Endodermal cell (in vitro differentiated cells): ENCODE data around the gene MACROD2. TPM values are rescaled to one million over a fixed set of nuclear protein-coding genes. Genes with fewer than 3 reads are reported as not detected.

Experiments
- DNase-seq: peaks from one replicate; pipeline ENCODE4 v3.0.0-alpha.2; 2017
- H3K27ac ChIP-seq: 2 replicates; pipeline ENCODE4 v1.5.1; 2013; ENCODE audit warnings: mild to moderate bottlenecking, low read depth, low read length, moderate library complexity
- H3K27me3 ChIP-seq: 2 replicates; pipeline ENCODE4 v1.6.1; 2013; ENCODE audit warnings: mild to moderate bottlenecking, low read length, moderate library complexity; ENCODE audit not compliant: insufficient read depth, control insufficient read depth, poor library complexity, severe bottlenecking
- H3K36me3 ChIP-seq: 2 replicates; pipeline ENCODE4 v1.7.0; 2013; ENCODE audit warnings: mild to moderate bottlenecking, low read length, moderate library complexity; ENCODE audit not compliant: control insufficient read depth, insufficient read depth
- H3K4me1 ChIP-seq: one replicate; pipeline ENCODE4 v1.7.0; 2013; ENCODE audit warnings: low read length; ENCODE audit not compliant: control insufficient read depth, insufficient read depth
- H3K4me3 ChIP-seq: 2 replicates; pipeline ENCODE4 v1.5.1; 2013; ENCODE audit warnings: mild to moderate bottlenecking, low read length, moderate library complexity
- H3K9ac ChIP-seq: 2 replicates; pipeline ENCODE4 v1.6.1; 2013; ENCODE audit warnings: mild to moderate bottlenecking, low read length, moderate library complexity; ENCODE audit not compliant: poor library complexity, severe bottlenecking; ENCODE audit errors: extremely low read depth
- H3K9me3 ChIP-seq: 2 replicates; pipeline ENCODE4 v1.6.1; 2013; ENCODE audit warnings: mild to moderate bottlenecking, low read length, moderate library complexity; ENCODE audit not compliant: control insufficient read depth
- H3K27ac Mint-ChIP-seq: 2 replicates; pipeline ENCODE4 v1.8.0; 2020; ENCODE audit warnings: mixed read lengths
- H3K27me3 Mint-ChIP-seq: 2 replicates; pipeline ENCODE4 v1.8.0; 2021; ENCODE audit warnings: mild to moderate bottlenecking, mixed read lengths; ENCODE audit not compliant: insufficient read depth
- H3K36me3 Mint-ChIP-seq: 2 replicates; pipeline ENCODE4 v1.8.0; 2020; ENCODE audit warnings: low read depth, mixed read lengths
- H3K4me1 Mint-ChIP-seq: 2 replicates; pipeline ENCODE4 v1.8.0; 2020; ENCODE audit warnings: mixed read lengths
- H3K4me3 Mint-ChIP-seq: 2 replicates; pipeline ENCODE4 v1.8.0; 2020; ENCODE audit warnings: mild to moderate bottlenecking, moderate library complexity, mixed read lengths
- H3K9me3 Mint-ChIP-seq: 2 replicates; pipeline ENCODE4 v1.8.0; 2020; ENCODE audit warnings: mild to moderate bottlenecking, mixed read lengths
- WGBS, 2 experiments: methylation state at CpG; one replicate each; pipeline versions ENCODE4 v1.1.5 to v1.1.7; 2013; ENCODE audit warnings: missing lambda C conversion rate in 2 of 2, mixed read lengths in 1 of 2; ENCODE audit not compliant: insufficient coverage in 1 of 2, insufficient read length in 1 of 2; 5-methylcytosine and 5-hydroxymethylcytosine counted together
- total RNA-seq, 2 donors: library from RNA; stranded (reverse); fragmentation: NEBNext Ultra II Directional in 1 of 2; extraction: Animal tissue kit (Norgen Biotek cat#: 25700) in 1 of 2; gene quantifications; 2 replicates in 1 of 2; 3 replicates in 1 of 2; pipeline ENCODE4 v1.2.1, GENCODE V29; 2021
- TF ChIP-seq, protein P1 (sequence below): fragments of 200-600 bp; sonication (generic); conservative IDR thresholded peaks from 2 replicates; pipeline ENCODE4 v1.5.0; 2021; ENCODE audit warnings: antibody characterized with exemption, mild to moderate bottlenecking

Gene MACROD2
- total RNA-seq, 2 donors from 2014 or later: 2.3 to 4.8 TPM

DNA sequence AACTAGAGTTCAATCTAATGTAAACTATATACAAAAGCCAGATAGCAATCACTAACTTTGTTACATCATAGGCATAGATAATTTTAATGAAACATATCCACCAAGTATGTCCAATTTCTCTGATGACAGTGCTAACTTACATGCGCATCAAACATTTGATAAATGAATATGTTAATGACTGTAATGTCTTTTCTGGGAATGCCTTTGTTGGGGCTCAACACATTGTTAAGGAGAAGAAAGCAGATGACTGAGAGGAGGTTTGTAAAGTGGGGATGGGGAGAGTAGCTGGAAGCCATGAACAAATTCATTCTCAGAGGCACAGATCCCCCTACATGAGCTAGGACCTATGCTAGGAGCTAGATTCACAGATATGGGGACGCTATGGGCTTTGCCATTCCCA lies 1627.9 kb downstream of the MACROD2 start:
- TF ChIP-seq, protein P1, sequence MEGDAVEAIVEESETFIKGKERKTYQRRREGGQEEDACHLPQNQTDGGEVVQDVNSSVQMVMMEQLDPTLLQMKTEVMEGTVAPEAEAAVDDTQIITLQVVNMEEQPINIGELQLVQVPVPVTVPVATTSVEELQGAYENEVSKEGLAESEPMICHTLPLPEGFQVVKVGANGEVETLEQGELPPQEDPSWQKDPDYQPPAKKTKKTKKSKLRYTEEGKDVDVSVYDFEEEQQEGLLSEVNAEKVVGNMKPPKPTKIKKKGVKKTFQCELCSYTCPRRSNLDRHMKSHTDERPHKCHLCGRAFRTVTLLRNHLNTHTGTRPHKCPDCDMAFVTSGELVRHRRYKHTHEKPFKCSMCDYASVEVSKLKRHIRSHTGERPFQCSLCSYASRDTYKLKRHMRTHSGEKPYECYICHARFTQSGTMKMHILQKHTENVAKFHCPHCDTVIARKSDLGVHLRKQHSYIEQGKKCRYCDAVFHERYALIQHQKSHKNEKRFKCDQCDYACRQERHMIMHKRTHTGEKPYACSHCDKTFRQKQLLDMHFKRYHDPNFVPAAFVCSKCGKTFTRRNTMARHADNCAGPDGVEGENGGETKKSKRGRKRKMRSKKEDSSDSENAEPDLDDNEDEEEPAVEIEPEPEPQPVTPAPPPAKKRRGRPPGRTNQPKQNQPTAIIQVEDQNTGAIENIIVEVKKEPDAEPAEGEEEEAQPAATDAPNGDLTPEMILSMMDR: no peak
- H3K9ac ChIP-seq: no peak overlapping the region
- no peak overlapping the region for H3K4me3 ChIP-seq
- DNase-seq: no peak
- H3K9me3 ChIP-seq: no peaks in the 10 kb centered on the region
- no peaks in the 10 kb centered on the region for H3K27me3 ChIP-seq
- Mint-ChIP-seq H3K4me3 (no peak overlapping the region), H3K36me3 (no peaks in the 10 kb centered on the region), H3K27ac (no peak overlapping the region), H3K9me3 (peaks cover 2% of the 10 kb centered on the region), H3K4me1 (peaks cover 9% of the 10 kb centered on the region), H3K27me3 (no peaks in the 10 kb centered on the region)
- no peaks in the 10 kb centered on the region for H3K36me3 ChIP-seq
- no peak overlapping the region for H3K27ac ChIP-seq
- WGBS, 2 experiments: 75 to 94% methylated on average over 2 of the region's 2 CpGs
- peaks cover 3% of the 10 kb centered on the region for H3K4me1 ChIP-seq

DNA sequence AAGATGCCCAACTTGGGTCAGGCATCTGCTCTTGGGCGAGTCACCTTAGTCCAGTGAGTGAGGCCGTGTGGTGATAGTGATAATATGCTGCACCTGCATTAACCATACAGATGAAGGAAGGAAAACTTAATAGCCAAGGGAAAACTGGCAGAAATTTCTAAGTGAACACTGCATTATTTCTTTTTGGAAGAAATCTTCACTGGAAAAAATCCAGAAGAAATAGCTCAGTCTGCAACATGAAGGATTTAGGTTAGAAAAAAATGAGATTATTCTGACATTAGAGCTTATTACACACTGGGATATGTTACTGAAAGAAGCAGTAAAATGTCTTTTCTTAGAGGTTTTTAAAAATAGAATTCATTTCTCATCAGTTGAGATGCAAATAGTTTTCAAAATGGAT lies 1630.7 kb downstream of the MACROD2 start:
- Histone ChIP-seq H3K9ac (no peak overlapping the region), H3K27me3 (no peaks in the 10 kb centered on the region), H3K4me1 (no peaks in the 10 kb centered on the region), H3K9me3 (no peaks in the 10 kb centered on the region), H3K36me3 (no peaks in the 10 kb centered on the region), H3K4me3 (no peak overlapping the region), H3K27ac (no peak overlapping the region)
- H3K4me1 Mint-ChIP-seq: peaks cover 13% of the 10 kb centered on the region
- DNase-seq: no peak
- no peaks in the 10 kb centered on the region for H3K36me3 Mint-ChIP-seq
- H3K27me3 Mint-ChIP-seq: no peaks in the 10 kb centered on the region
- peaks cover 2% of the 10 kb centered on the region for H3K9me3 Mint-ChIP-seq
- TF ChIP-seq, protein P1: no peak
- WGBS, 2 experiments: 89% methylated on average over 2 of the region's 2 CpGs; no CpG with 5 or more reads in 1 of the 2 experiments
- no peak overlapping the region for H3K27ac Mint-ChIP-seq
- H3K4me3 Mint-ChIP-seq: no peak overlapping the region

DNA sequence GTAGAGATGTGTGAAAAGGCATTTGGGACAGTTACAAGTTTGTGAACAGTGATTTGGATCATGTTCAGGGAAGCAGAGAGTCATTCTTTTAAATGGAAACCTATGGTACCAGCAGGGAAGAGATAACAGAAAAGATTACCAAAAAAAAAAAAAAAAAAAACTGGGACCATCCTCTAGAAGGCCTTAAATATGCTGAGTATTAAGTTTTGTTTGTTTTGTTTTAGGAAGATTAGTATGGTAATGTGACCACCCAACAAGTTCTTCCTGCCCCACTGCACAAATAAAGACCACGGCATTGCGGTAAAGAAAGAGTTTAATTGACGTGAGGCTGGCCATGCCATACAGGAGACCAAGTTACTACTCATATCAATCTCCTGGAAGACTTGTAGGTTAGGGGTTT lies 1631.8 kb downstream of the MACROD2 start:
- Histone ChIP-seq H3K27me3 (no peaks in the 10 kb centered on the region), H3K27ac (no peak overlapping the region), H3K9ac (no peak overlapping the region), H3K4me1 (no peaks in the 10 kb centered on the region), H3K4me3 (no peak overlapping the region), H3K9me3 (no peaks in the 10 kb centered on the region), H3K36me3 (no peaks in the 10 kb centered on the region)
- TF ChIP-seq, protein P1: no peak
- Mint-ChIP-seq H3K4me3 (no peak overlapping the region), H3K4me1 (peaks cover 13% of the 10 kb centered on the region), H3K36me3 (no peaks in the 10 kb centered on the region), H3K27me3 (no peaks in the 10 kb centered on the region), H3K27ac (no peak overlapping the region), H3K9me3 (peaks cover 2% of the 10 kb centered on the region)
- 88% methylated on average over 3 of the region's 3 CpGs; no CpG with 5 or more reads in 1 of the 2 experiments for WGBS, 2 experiments
- DNase-seq: no peak
